ENCODE data around the gene MLANA.

- TF ChIP-seq CTCF (IDR thresholded peaks at IDR 0.05; ENCODE audit: low read depth, low read length) (no peak), EZH2phosphoT487 (IDR thresholded peaks at IDR 0.05; ENCODE audit: low read depth) (no peak)
Measured at GRCh38 chr9:5957166-5957565, 66.5 kb downstream of the MLANA start.

All from OCI-LY3 (cell line).